GM19239 (cell line): ENCODE measurements around the gene CYGB.

Experiments
- DNase-seq: peaks from one replicate; pipeline ENCODE4 v3.0.0; 2011; ENCODE audit warnings: low spot score; ENCODE audit not compliant: insufficient read length
- FAIRE-seq: peaks from 2 replicates; lab custom pipeline; 2011; peaks lifted over from hg19 to GRCh38; lab: Jason Lieb, UNC

The CYGB gene

GRCh38 chr17:76506408-76507345 is 30.8 kb downstream of the CYGB start:
- DNase-seq (peak; percentile 73), FAIRE-seq (peak; percentile 80)

- FAIRE-seq = no peak
Measured at GRCh38 chr17:76504117-76504516, 33.4 kb downstream of the CYGB start.

GRCh38 chr17:76502341-76503211 is 34.9 kb downstream of the CYGB start:
- no peak for FAIRE-seq
- DNase-seq = no peak

More at GRCh38 chr17:76504117-76504516, 33.4 kb downstream of the CYGB start:
- no peak for DNase-seq

DNA sequence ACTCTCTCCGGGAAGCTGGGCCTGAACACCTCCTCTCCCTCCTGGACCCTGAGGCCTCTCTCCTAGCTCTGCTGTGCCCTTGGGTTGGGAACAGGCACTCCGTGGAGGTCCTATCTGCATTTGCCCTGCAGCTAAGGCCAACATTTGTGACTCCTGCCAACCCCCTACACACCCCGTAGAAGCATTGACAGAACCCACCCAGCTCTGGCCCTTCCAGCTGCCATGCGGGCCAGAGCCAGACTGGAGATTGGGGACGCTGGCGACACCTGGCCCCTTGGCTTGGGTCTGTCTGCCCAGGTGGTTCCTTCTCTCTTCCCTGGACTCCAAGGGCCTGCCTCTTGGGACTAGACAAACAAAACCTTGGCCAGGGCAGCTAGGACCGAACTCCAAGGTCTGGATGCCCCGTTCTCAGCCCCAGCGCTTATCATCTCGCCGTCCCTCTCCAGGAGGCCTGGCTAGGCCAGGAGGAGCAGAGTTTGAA is 35.6 kb downstream of the CYGB start:
- DNase-seq (no peak), FAIRE-seq (no peak)

- DNase-seq (peak; percentile 85), FAIRE-seq (peak; percentile 88)
Measured at GRCh38 chr17:76501018-76501826, 36.3 kb downstream of the CYGB start, which contains the start of gene RHBDF2. TSS of gene RHBDF2 (minus strand) at chr17:76501423. CDS start at chr17:76481524, 19,899 bp downstream.

DNA sequence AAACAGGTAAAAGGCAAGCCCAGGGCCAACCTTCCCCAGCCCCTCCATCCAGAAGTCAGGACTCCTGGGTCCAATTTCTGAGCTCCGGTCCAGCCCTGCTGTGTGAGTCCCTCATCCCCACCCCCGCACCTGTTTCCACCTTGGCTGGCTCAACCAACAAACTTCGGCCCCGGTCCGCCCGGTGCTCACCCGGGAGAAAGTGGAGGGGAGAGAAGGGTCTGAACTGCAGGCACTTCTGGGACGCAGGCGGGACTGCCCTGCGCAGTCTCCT is 36.8 kb downstream of the CYGB start:
- FAIRE-seq = no peak
- DNase-seq = peak; percentile 26

GRCh38 chr17:76500074-76500746 is 37.3 kb downstream of the CYGB start:
- no peak for FAIRE-seq
- DNase-seq = no peak

DNA sequence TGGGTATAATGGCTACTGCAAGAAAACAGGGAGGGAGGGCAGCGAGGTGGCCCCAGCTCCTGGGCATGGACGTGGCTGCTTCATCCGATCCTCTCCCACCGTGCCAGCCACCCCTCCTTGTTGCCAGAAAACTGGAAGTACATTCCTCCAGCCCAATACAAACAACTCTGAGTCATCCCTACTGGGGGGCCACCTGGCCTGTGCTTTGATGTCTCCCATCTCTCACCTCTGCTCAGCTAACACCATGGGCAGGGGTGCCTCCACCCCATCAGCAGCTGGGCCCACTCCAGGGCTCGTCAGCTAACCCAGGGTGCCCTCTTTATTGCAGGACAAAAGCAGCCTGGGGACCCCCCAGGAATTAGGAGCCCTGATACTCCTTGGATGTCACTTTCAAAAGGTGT is 38.2 kb downstream of the CYGB start:
- FAIRE-seq (no peak), DNase-seq (no peak)

DNA sequence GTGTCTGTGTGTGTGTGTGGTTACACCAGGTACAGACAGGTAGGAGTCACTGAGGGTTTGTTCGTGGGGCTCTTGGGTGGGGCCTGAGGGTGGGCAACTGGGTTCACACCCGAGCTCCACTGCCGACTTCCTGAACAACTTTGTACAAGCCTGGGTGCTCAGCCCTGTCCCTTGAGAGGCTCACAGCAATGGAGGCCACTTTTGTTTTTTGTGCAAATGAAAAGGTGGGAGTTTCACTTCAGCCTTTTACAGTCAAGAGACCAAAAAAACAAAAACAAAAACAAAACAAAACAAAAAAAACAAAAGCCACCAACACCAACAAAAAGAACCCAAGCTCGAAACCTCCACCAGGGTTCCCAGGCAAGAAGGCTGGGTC is 38.6 kb downstream of the CYGB start:
- peak; percentile 57 for DNase-seq
- peak; percentile 93 for FAIRE-seq

DNA sequence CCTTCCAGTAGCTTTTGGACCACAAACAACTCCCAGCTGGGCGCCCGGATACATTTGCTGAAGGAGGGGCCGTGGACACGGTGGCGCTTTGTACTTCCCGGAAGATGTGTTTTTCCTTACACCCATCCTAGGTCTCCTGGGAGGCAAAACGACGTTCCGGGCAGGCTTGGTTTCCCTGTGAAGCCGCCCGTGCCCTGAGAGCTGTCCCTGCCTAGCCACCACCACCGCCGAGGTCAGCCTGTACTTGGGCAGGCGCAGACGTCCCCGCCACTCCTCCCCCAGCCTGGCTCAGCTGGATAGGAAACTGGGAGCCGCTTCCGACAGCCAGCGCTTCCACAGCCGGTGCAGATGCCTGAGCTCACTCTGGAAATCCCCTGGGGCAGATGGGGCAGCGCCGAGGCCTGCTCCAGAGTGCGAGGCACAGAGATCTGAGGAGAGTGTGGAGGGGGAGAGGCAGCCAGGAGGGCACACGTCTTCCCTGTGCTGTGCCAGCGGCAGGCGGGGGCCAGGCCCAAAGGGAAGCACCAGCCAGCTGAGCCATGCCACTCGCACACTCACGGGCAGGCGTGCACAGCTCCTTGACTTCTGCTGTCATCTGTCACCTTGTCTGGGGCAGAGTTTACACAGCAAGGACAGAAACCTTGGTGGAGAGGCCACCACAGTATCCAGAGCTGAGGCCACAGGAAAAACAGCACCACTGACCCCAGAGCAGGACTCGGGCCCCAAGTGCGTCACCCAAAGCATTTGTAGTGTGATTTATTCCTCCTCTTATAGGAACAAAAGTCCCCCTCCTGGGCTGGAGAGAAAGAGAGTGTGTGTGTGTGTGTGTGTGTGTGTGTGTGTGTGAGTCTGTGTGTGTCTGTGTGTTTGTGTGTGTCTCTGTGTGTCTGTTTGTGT is 39.3 kb downstream of the CYGB start:
- FAIRE-seq = no peak
- DNase-seq = no peak

GRCh38 chr17:76497699-76497978 is 39.9 kb downstream of the CYGB start:
- no peak for FAIRE-seq
- DNase-seq = no peak

DNA sequence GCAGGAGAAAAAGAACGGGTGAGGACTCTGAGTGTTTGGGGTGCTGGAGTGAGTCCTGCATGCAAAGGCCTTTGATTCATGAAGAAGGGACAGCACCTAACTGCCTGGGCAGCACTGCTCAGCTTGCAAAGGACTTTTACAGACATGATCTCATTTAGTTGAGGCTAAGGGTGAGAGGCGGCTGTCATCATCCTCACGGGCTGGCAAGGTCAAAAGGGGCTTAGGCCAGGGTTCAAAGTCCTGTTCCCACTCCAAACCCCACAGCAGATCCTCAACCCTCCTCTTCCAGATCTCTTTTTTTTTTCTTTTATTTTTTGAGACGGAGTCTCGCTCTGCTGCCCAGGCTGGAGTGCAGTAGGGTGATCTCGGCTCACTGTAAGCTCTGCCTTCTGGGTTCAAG is 41.0 kb downstream of the CYGB start:
- FAIRE-seq = no peak
- no peak for DNase-seq

DNA sequence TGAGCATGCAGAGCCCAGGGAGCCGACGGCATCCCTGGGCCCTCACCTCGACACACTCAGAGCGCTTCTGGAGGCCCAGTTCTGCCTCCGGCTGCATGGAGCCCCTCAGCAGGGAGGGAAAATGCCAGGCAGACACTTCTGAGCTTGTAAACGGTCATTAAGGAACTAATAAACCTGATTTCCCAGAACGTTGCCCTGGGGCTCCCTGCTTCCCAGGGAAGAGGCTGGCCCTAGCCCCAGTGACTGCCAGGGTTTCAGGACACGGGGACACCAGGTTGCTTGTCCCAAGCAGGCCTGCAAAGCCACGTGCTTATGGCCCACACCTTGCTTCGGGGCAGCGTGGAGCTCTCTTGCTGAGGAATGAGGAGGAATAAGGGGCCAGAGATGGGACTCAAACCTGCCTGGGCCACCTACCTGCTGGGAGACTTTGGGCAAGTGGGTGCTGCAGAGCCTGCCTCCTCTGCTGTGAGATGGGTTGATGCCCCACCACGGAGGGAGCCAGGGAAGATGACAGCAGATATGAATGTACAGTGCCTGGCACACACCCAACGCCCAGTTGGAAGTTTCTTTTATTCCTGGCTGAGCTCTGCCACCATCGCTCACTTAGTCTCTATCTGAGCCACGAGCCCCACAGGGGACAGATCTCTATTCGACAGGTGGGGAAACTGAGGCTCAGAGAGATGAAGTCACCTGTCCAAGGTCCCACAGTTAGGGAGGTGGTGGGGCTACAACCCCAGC is 41.7 kb downstream of the CYGB start:
- no peak for DNase-seq

DNA sequence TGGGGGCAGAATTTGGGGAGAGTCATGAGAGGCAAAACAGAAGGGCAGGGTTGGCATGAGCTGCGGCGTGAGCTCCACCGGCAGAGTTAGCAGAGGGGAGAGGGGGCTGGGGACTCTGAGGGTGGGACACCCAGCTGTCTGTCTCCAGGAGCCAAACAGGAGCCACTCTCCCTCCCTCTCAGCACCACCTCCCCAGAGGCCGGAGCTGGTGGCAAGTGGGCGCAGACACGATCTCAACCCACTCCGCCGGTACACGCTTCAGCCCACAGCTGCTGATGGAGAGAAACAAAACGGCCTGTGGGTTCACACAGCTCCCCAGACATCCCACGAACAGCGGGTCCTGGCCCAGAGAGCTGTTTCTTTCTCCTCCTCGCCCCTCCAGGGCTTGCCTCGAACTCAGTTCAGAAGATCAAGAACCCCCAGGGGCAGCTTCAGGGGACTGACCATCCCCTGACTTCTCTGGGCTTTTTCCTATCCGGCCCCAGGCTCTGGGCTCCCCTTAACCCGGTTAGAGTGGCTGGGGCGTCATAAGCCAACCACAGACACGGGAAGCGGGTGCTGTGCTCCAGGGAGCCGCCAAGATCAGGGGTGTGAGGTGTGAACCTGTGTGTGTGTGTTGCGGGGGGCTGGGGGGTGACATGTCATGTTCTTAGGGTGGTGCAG is 43.9 kb downstream of the CYGB start:
- peak; percentile 67 for FAIRE-seq
- DNase-seq = no peak

More for the DNA sequence above, 41.7 kb downstream of the CYGB start:
- FAIRE-seq = no peak

DNA sequence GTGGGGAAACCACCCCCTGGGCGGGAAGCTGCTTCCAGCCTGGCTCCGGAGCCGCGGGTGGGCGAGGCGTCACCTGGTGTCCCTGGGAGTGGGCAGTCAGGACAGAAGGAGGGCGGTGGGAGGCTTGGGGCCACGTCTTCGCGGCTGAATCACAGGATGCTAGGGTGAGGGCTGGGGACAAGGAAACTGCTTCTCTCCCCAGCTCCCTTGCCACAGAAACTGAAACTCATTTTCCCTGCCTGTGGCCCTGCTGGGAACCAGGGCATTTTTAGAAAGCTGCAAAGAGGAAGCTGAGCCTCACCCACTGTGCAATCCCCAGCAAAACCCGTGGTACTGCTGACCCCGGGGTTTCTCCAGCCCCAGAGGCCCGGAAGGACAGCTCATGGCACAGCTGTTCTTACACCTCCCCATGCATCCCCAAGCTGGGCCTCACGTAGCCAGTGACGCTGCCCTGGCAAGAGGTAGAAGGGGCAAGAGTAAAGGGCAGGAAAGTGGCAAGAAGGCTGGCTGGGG is 44.5 kb downstream of the CYGB start:
- no peak for FAIRE-seq
- peak; percentile 50 for DNase-seq

GRCh38 chr17:76492123-76492988 is 45.2 kb downstream of the CYGB start:
- peak; percentile 44 for DNase-seq
- peak; percentile 98 for FAIRE-seq
